ENCODE measurements around the gene RAD51B.

The RAD51B gene

GRCh38 chr14:68375376-68375775, 555.8 kb downstream of the RAD51B start:
- DNase-seq: no peak

DNA sequence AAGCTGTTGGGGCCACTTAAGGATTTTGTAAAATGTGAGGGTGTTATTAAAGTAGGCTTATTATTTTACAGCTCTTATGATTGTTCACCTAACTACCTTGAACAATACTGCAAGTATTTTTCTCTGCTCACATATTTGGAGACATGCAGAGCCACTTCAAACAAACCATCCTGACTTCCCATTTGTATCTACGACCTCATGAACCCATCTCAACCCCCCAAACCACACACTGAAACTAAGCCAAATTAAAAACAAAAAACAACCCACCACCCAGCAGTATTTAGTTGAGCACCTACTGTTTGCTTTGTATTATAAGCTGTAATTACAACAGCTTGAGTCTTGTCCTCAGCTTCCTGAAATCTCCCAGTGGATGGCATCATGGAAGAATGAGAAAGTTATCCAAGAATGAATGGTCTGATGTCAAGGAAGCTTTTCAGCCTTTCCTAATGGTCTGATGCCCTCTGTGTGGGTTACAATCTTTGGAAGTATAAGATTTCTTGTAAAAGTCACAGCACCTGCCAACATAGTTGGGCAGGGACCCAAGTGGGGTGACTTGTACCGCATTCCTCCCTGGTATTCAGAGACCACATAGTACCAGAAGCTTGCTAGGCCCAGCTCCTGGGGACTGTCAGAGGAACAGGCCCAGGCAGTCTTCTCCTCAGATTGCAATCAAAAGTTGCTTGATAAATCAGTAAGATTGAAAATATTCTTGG, 556.6 kb downstream of the RAD51B start:
- DNase-seq: no peak

GRCh38 chr14:68377006-68377405, 557.4 kb downstream of the RAD51B start:
- no peak for DNase-seq

GRCh38 chr14:68377459-68377858, 557.9 kb downstream of the RAD51B start:
- DNase-seq: no peak

- DNase-seq: no peak
Measured at GRCh38 chr14:68379510-68380328, 560.1 kb downstream of the RAD51B start.

- DNase-seq: no peak
Measured at GRCh38 chr14:68380329-68380741, 560.8 kb downstream of the RAD51B start.

GRCh38 chr14:68384335-68384734, 564.8 kb downstream of the RAD51B start:
- DNase-seq: no peak

DNA sequence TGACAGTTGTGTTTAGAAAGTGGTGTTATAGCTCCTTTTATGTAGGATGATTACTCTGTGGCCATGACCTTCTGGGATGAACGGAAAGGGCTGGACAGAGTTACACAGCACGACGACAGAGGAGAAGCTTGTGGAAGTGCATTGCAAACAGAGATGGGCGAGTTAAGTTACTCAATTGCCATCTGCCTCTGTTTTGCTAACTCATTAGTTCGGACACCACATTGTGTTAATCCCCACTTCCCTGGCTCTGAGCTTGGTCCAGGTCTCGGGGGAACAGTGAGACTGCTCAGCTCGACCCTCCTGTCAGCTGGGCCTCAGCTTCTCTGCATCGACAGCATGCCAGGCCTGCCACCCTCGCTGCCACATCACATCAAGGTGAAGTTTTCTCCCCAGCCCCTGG, 565.3 kb downstream of the RAD51B start:
- peak; percentile 63 for DNase-seq

DNA sequence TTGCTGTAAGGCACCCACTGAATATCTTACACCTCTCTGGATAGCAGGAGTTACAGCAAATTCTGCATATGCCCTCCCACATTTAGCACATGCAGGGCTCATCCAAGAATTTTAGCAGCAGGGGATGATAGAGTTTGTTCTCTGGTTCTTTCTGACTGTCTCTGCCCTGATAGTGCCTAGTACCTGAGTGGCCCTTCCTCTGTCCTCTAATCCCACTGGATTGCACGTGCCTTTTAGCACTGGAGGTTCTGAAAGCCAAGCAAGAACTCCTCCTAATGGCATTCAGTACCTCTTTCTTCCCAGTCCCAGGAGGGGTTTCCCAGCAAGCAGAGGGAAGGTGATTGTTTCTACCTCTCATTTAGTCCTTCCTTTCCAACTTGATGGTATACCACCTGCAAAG, 566.9 kb downstream of the RAD51B start:
- DNase-seq: no peak

GRCh38 chr14:68386950-68387779, 567.6 kb downstream of the RAD51B start:
- DNase-seq: peak; percentile 27

- no peak for DNase-seq
Measured at GRCh38 chr14:68389943-68390342, 570.4 kb downstream of the RAD51B start.

DNA sequence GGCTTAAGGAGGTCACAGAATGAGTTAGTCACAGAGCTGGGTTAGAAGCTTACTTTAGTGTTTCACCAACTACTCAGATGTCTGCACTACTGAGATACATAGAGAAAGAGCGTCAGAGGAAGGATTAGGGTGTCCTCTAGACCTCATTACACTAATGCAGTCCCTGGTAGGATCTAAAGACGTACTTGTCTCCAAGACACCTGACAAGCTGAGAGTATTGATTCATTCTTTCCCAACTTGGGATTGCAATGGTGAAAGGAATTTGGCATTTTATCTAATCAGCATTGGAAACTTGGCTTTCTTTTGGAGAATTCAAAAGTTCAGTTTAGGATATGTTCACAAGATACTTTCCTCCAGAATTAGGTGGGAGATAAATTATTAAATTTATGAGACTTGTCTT, 571.2 kb downstream of the RAD51B start:
- no peak for DNase-seq

DNA sequence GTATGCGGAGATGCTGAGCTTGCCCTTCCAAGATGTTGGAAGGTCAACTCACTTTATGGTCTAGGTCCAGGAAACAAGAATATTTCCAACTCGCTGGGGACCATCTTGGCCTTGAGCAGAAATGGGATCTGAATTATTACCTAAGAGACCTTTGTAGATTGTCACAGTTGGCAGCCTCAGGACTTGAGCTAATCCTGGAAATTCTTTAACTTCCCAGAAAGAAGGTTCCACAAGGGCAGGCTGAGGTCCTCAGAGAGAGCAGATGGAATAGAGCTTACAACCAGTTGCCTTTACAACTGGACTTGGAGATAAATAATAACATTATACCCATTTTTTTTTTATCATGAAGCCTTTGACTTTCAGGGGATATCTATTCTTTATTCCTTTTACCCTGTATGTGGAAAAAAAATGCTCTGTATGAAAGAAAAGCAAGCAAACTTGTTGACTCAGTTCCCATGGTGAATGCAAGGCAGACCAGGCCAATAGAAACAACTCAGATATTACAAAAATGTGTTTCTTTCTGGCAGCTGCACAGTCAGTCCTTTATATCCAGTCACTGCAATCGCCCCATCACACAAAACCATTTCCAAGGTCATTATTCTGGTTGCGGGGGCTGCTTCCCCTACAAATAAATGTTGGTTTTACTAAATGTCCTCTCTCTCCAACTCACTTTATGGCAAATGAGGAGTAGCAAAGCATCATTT, 571.9 kb downstream of the RAD51B start:
- no peak for DNase-seq

DNA sequence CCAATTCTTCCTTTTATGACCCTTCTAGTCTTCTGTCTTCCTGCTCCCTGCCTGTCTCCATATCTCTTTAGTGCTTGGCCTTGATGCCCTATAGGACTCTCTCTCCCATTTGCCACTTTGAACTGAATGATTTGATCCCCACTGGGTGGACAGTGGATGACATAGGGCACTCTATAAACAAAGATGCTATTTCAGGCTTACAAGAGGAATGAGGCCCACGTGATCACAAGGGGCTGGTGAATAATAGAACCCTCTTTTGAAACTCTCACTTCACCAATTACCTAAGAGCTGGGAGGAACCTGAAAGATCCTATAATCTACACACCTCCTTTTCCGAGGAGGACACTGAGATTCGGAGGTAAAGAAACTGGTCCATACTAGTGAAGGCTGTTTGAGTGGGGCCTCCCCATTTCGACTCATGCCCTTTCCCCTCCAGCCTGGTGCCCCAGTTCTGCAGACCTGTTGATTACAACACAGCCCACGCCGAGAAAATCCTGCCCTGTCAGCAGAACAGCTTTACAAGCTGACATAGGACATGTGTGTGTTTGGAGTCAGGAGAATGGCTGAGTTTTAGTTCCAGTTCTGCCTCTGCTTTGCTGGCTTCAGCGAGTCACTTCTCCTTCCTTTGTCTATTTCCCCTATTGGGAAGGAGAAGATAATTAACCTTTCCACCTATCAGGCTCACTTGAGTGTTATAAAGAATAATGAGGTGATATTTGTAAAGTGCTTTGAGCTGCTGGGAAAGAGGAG, 573.0 kb downstream of the RAD51B start:
- no peak for DNase-seq

DNA sequence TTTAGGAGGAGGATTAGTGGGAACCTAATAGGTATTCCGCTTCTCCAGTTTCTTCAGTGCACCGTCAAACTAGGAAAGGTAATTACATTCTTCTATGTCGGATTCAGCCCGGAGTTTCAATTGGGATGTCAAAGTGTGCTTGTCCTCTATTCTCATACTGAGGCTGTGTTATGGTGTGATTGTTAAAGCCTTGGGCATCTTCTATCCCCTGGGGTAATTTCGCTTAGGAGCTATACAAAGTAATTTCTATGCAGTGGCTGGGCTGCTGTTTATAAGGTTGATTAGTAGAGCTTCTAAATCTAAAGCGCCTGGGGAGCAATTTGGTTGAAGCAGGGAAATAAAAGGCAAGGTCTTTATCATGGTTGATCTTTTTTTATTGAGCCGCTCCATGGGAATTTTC, 573.7 kb downstream of the RAD51B start:
- DNase-seq: no peak

DNA sequence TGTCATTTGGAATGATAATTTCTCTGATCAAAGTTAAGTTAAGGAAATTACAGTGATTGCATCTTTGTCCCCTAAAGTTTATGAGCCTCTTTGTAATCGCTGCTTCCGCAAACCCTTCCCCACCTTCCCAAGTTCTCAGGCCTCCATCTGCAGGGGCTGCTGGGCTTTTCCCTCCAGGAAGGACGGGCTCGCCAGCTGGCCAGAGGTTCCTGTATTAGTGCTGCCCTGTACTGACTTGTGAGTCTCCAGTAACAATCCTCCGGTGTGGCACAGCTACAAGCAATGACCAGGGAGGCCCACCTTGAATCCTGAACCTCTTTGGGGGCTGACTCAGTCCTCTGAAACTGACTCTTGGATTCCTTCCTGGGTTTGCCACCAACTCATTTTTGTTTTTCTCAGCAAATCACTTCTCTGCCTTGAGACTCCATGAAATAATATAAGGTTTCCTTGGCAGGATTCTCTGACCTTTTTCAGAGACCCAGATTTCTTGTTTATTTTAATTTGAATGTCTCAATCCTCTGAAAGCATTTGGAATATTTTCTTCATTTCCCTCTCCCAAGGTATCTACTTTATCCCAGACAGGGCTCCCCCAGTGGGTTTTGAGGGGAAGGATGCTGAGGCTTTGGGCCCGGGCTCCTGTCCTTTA, 574.7 kb downstream of the RAD51B start:
- DNase-seq: no peak

- no peak for DNase-seq
Measured at GRCh38 chr14:68394764-68395143, 575.2 kb downstream of the RAD51B start.

- DNase-seq: no peak
Measured at GRCh38 chr14:68395604-68396003, 576.0 kb downstream of the RAD51B start.

DNA sequence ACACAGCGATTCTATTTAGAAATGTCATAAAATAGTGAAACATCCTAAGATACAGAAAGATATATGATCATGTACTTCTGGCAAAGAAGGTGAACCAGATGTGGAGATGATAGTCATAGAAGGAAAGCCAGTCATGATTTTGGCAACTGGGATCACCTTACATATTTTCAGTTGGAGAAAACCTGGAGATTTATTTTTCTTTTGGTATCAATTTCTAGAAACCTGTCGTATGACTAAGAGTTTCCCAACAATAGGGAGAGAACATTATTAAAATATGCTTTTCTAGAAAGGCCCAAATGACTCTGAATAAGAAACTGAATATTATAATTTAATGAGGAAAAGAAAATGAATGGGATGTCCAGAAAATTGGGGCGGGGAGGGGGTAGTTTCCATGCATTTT, 576.9 kb downstream of the RAD51B start:
- no peak for DNase-seq

DNA sequence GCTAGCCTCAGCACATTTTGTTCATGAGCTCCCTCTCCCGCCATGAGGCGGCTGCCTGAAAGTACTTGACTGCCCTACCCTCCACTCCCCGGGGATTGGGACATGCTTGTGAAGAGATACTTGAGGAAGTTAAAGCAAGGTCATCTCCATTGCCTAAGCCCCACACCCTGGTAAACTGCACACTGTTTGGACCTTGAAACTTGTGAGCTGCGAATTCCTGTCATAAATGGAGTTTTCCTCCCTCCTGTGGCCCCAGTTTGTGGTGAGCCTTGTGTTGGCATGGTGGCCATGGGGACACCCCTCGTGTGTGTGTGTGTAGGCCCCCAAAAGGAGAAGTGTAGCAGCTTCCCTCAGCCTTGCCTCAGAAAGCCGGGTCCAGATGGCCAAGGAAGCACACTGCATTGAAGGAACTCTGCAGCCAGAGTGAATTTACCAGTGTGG, 577.8 kb downstream of the RAD51B start:
- DNase-seq: no peak

DNA sequence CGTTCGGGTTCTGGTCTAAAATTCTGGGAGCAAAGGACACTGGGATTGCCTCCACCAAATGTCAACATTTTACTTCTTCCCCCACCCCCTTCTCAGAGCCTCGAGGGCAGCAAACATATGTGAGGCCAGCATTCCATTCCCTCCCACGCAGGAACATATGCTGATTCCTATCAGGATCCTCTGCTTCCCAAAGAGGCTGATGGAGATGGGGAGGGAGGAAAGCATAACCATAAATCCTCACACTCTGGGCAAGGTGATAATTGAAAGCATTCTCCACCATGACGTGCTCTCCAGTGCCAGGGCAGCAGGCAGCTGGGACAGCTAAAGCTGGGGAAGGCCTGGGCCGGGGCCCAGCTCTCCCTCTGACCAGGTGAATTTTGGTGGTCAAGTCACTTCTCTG, 578.2 kb downstream of the RAD51B start:
- DNase-seq: peak; percentile 76

DNA sequence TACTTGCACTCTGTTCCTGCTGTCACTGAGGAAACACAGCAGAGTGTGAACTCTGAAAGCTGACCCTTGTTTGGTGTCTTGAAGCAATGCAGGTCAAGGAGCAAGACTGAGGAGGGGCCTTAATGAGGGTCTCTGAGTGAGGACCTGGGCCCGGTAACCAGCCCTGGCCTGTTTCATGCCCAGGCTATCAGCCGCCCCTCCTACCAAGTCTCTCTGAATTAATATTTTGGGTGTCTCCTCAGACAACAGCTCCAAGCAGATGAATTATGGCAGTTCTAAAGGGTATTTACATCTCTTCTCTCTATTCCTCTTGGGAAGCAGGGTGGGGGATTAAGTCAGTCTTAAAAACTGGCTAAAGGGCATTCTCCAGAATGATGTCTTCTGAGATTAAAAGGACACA, 578.8 kb downstream of the RAD51B start:
- no peak for DNase-seq

Measured in DMS 273 treated with DMSO at 0.1 percent for 48 hours (cell line).